ENCODE data around the gene ELK3. TPM values are rescaled to one million over a fixed set of nuclear protein-coding genes. Genes with fewer than 3 reads are reported as not detected.

ELK3 gene
- total and polyA plus RNA-seq, 8 donors = 2.2 to 21.7 (median 12.7) TPM

GRCh38 chr12:96176575-96176974 lies 17.6 kb upstream of the ELK3 start:
- WGBS, 5 donors = 94 to 100% (median 100%) methylated on average over 1 of the region's 1 CpG
- Histone ChIP-seq H3K27ac (no peak overlapping the region), H3K4me3 (no peak overlapping the region), H3K27me3 (no peaks in the 10 kb centered on the region), H3K9me3 (peaks cover 0 to 17% (median 12%) of the 10 kb centered on the region in 4 donors), H3K36me3 (no peaks in the 10 kb centered on the region), H3K4me1 (no peaks in the 10 kb centered on the region)
- intact Hi-C loops (cut with DNase I; ENCODE audit: low total_unique reads) = no loop called here
- TF ChIP-seq POLR2AphosphoS5 (IDR thresholded peaks at IDR 0.05) (no peak), POLR2A (IDR thresholded peaks at IDR 0.05) (no peak), EP300 (IDR thresholded peaks at IDR 0.05) (no peak)
- TF ChIP-seq, protein P1, sequence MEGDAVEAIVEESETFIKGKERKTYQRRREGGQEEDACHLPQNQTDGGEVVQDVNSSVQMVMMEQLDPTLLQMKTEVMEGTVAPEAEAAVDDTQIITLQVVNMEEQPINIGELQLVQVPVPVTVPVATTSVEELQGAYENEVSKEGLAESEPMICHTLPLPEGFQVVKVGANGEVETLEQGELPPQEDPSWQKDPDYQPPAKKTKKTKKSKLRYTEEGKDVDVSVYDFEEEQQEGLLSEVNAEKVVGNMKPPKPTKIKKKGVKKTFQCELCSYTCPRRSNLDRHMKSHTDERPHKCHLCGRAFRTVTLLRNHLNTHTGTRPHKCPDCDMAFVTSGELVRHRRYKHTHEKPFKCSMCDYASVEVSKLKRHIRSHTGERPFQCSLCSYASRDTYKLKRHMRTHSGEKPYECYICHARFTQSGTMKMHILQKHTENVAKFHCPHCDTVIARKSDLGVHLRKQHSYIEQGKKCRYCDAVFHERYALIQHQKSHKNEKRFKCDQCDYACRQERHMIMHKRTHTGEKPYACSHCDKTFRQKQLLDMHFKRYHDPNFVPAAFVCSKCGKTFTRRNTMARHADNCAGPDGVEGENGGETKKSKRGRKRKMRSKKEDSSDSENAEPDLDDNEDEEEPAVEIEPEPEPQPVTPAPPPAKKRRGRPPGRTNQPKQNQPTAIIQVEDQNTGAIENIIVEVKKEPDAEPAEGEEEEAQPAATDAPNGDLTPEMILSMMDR (IDR thresholded peaks at IDR 0.05) = no peak
- DNase-seq = no peak

DNA sequence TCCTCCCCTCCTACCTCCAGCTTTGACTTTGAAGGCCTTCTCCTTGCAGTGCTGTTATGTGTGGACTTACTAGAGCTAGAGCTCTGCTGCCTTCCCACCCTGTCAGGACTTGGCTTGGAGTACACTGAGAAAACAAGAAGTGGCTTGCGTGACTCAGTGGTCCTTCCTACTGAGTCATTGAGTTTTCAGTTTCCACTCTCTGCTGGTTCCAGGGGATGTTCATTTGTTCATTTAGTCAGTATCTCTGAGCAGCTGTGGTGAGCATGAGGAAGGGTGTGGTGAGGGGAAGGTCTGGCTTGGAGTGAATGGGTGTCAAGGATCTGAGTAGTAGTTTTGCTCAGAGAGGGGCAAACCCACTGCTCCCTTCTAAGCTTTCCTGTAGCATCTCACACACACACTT lies 17.2 kb upstream of the ELK3 start:
- Histone ChIP-seq H3K4me3 (no peak overlapping the region), H3K27ac (no peak overlapping the region)

DNA sequence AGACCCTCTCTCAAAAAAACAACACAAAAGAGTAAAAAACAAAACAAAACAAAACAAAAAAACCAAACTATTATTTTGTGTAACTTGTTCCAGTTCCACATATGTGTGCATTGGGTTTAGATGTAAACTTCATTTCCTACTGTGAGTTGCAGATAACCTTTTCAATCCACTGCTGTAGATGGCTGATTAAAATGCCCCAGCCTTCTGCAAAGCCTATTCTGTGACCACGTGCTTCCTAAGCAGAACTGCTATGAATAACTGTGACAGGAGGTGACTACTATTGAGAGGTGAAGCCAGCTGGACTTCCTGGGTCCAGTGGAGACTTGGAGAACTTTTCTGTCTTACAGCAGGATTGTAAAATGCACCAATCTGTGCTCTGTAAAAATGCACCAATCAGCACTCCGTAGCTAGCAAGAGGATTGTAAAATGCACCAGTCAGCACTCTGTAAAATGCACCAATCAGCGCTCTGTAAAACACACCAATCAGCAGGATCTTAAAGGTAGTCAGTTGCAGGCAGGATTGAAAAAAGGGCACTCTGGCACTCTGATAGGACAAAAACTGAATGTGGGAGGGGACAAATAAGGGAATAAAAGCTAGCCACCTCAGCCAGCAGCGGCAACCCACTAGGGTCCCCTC lies 10.3 kb upstream of the ELK3 start:
- H3K27me3 ChIP-seq = no peaks in the 10 kb centered on the region
- H3K27ac ChIP-seq = no peak overlapping the region
- 77 to 86% (median 80%) methylated on average over 4 of the region's 4 CpGs for WGBS, 5 donors
- no peaks in the 10 kb centered on the region for H3K36me3 ChIP-seq
- intact Hi-C loops (cut with DNase I; ENCODE audit: low total_unique reads) = no loop called here
- no peaks in the 10 kb centered on the region for H3K4me1 ChIP-seq
- TF ChIP-seq, protein P1 (IDR thresholded peaks at IDR 0.05) = no peak
- TF ChIP-seq POLR2A (IDR thresholded peaks at IDR 0.05) = no peak
- TF ChIP-seq EP300 (IDR thresholded peaks at IDR 0.05) = no peak
- no peak for TF ChIP-seq POLR2AphosphoS5 (IDR thresholded peaks at IDR 0.05)
- no peaks in the 10 kb centered on the region for H3K9me3 ChIP-seq
- no peak overlapping the region for H3K4me3 ChIP-seq
- no peak for DNase-seq

More for the DNA sequence above, 17.2 kb upstream of the ELK3 start:
- no peak for DNase-seq
- Histone ChIP-seq H3K4me1 (no peaks in the 10 kb centered on the region), H3K36me3 (no peaks in the 10 kb centered on the region), H3K27me3 (no peaks in the 10 kb centered on the region), H3K9me3 (peaks cover 0 to 17% (median 12%) of the 10 kb centered on the region in 4 donors)
- no peak for TF ChIP-seq POLR2AphosphoS5 (IDR thresholded peaks at IDR 0.05)
- TF ChIP-seq, protein P1 (IDR thresholded peaks at IDR 0.05) = no peak
- WGBS, 5 donors = 67 to 89% (median 83%) methylated on average over 1 of the region's 1 CpG
- intact Hi-C loops (cut with DNase I; ENCODE audit: low total_unique reads) = no loop called here

- Histone ChIP-seq H3K27me3 (no peaks in the 10 kb centered on the region), H3K4me1 (no peaks in the 10 kb centered on the region), H3K27ac (no peak overlapping the region), H3K4me3 (no peak overlapping the region), H3K9me3 (no peaks in the 10 kb centered on the region), H3K36me3 (no peaks in the 10 kb centered on the region)
- intact Hi-C loops (cut with DNase I; ENCODE audit: low total_unique reads) = no loop called here
- 82 to 84% (median 83%) methylated on average over 4 of the region's 4 CpGs for WGBS, 5 donors
- no peak for DNase-seq
- TF ChIP-seq, protein P1 (IDR thresholded peaks at IDR 0.05) = no peak
- TF ChIP-seq POLR2AphosphoS5 (IDR thresholded peaks at IDR 0.05) = no peak
- TF ChIP-seq POLR2A (IDR thresholded peaks at IDR 0.05) = no peak
- TF ChIP-seq EP300 (IDR thresholded peaks at IDR 0.05) = no peak
These were observed 8.3 kb upstream of the ELK3 start for GRCh38 chr12:96185914-96186313.

Measured in stomach (tissue), 9 donors.